Neuronal stem cell (in vitro differentiated cells): ENCODE measurements around the gene PSG4. TPM values are rescaled to one million over a fixed set of nuclear protein-coding genes. Genes with fewer than 3 reads are reported as not detected.
"Not testable (repeated sequence)": the region's sequence is repeated elsewhere in the genome, so short reads cannot be mapped to it uniquely, and the experiment has no call there.

Experiments
- DNase-seq: peaks from one replicate; pipeline ENCODE4 v3.0.0-alpha.2; 2013; ENCODE audit warnings: low spot score
- H2AFZ ChIP-seq: one replicate; pipeline ENCODE4 v1.6.1; 2013; ENCODE audit warnings: mild to moderate bottlenecking, low read length, inconsistent platforms
- H2AK5ac ChIP-seq: 2 replicates; pipeline ENCODE4 v1.6.1; 2013; ENCODE audit warnings: low read depth, mild to moderate bottlenecking, inconsistent platforms, low read length, moderate library complexity, mixed read lengths
- H2BK120ac ChIP-seq: 2 replicates; pipeline ENCODE4 v1.6.1; 2013; ENCODE audit warnings: low read depth, mild to moderate bottlenecking, inconsistent platforms, low read length, moderate library complexity, mixed read lengths
- H2BK12ac ChIP-seq: one replicate; pipeline ENCODE4 v1.6.1; 2013; ENCODE audit warnings: low read length, inconsistent platforms
- H2BK15ac ChIP-seq: 2 replicates; pipeline ENCODE4 v1.6.1; 2013; ENCODE audit warnings: mild to moderate bottlenecking, low read length, inconsistent platforms, mixed read lengths
- H2BK5ac ChIP-seq: one replicate; pipeline ENCODE4 v1.6.1; 2013; ENCODE audit warnings: inconsistent platforms, mild to moderate bottlenecking, low read length, moderate library complexity
- H3K14ac ChIP-seq: one replicate; pipeline ENCODE4 v1.6.1; 2013; ENCODE audit warnings: low read length, inconsistent platforms
- H3K18ac ChIP-seq: 2 replicates; pipeline ENCODE4 v1.6.1; 2013; ENCODE audit warnings: low read length, inconsistent platforms
- H3K23ac ChIP-seq: 2 replicates; pipeline ENCODE4 v1.6.1; 2013; ENCODE audit warnings: low read depth, mild to moderate bottlenecking, mixed read lengths, low read length, inconsistent platforms; ENCODE audit not compliant: poor library complexity
- H3K27ac ChIP-seq: replicated peaks from 3 replicates; pipeline ENCODE4 v1.5.1; 2013; ENCODE audit warnings: low read length, inconsistent platforms
- H3K27me3 ChIP-seq, 3 experiments: 2 replicates each; pipeline ENCODE4 v1.6.1; 2013; ENCODE audit warnings: low read length in 3 of 3, mild to moderate bottlenecking in 2 of 3, inconsistent platforms in 1 of 3, low read depth in 1 of 3, mixed read lengths in 1 of 3, moderate library complexity in 1 of 3; ENCODE audit not compliant: control insufficient read depth in 3 of 3, insufficient read depth in 3 of 3
- H3K36me3 ChIP-seq, 2 donors: replicated peaks in 1 of 2; 2 replicates each; pipeline ENCODE4 v1.6.1; 2013; ENCODE audit warnings: low read length in 2 of 2; ENCODE audit not compliant: control insufficient read depth in 2 of 2, insufficient read depth in 2 of 2
- H3K4ac ChIP-seq: 2 replicates; pipeline ENCODE4 v1.6.1; 2013; ENCODE audit warnings: inconsistent platforms, mild to moderate bottlenecking, low read length, moderate library complexity
- H3K4me1 ChIP-seq, 2 donors: 1 replicate in 1 of 2; 2 replicates in 1 of 2; pipeline ENCODE4 v1.6.1; 2013; ENCODE audit warnings: low read length in 2 of 2, low read depth in 1 of 2; ENCODE audit not compliant: control insufficient read depth in 2 of 2, insufficient read depth in 1 of 2
- H3K4me2 ChIP-seq: one replicate; pipeline ENCODE4 v1.6.1; 2013; ENCODE audit warnings: mild to moderate bottlenecking, low read length, inconsistent platforms; ENCODE audit not compliant: insufficient read depth, poor library complexity, severe bottlenecking
- H3K4me3 ChIP-seq, 2 donors: 2 replicates each; pipeline ENCODE4 v1.5.1; 2013; ENCODE audit warnings: low read length in 2 of 2, mild to moderate bottlenecking in 2 of 2, inconsistent platforms in 1 of 2, moderate library complexity in 1 of 2
- H3K79me1 ChIP-seq: one replicate; pipeline ENCODE4 v1.6.1; 2013; ENCODE audit warnings: low read depth, mild to moderate bottlenecking, inconsistent platforms, low read length, moderate library complexity
- H3K9ac ChIP-seq: one replicate; pipeline ENCODE4 v1.6.1; 2013; ENCODE audit warnings: mild to moderate bottlenecking, low read depth, low read length, inconsistent platforms; ENCODE audit not compliant: poor library complexity
- H3K9me3 ChIP-seq, 2 donors: replicated peaks in 1 of 2; 2 replicates each; pipeline versions ENCODE3 to v1.6.1; 2013; ENCODE audit warnings: low read length in 2 of 2, mild to moderate bottlenecking in 2 of 2, inconsistent platforms in 1 of 2, low read depth in 1 of 2, mixed read lengths in 1 of 2, moderate library complexity in 1 of 2; ENCODE audit not compliant: control insufficient read depth in 2 of 2, insufficient read depth in 1 of 2
- H4K8ac ChIP-seq: one replicate; pipeline ENCODE4 v1.6.1; 2013; ENCODE audit warnings: low read depth, mild to moderate bottlenecking, inconsistent platforms, low read length, moderate library complexity
- H4K91ac ChIP-seq: one replicate; pipeline ENCODE4 v1.6.1; 2013; ENCODE audit warnings: low read length, low read depth, mild to moderate bottlenecking, inconsistent platforms; ENCODE audit not compliant: poor library complexity
- WGBS, 2 donors: extraction: QIAGEN DNeasy Blood & Tissue Kit; methylation state at CpG; one replicate each; pipeline ENCODE4 v1.1.7; 2013; ENCODE audit warnings: missing lambda C conversion rate in 2 of 2, mixed read lengths in 1 of 2; ENCODE audit not compliant: insufficient read length in 2 of 2, insufficient replicate concordance in 1 of 2; ENCODE audit errors: extremely low coverage in 2 of 2; 5-methylcytosine and 5-hydroxymethylcytosine counted together
- polyA plus RNA-seq, 2 experiments: library from polyadenylated mRNA; stranded (reverse); fragments of 200-250 nt; gene quantifications; one replicate each; pipeline ENCODE4 v1.2.3, GENCODE V29; 2013

PSG4 gene
- not detected for polyA plus RNA-seq (2013, experiment 1 of 2)
- not detected for polyA plus RNA-seq (2013, experiment 2 of 2)

DNA sequence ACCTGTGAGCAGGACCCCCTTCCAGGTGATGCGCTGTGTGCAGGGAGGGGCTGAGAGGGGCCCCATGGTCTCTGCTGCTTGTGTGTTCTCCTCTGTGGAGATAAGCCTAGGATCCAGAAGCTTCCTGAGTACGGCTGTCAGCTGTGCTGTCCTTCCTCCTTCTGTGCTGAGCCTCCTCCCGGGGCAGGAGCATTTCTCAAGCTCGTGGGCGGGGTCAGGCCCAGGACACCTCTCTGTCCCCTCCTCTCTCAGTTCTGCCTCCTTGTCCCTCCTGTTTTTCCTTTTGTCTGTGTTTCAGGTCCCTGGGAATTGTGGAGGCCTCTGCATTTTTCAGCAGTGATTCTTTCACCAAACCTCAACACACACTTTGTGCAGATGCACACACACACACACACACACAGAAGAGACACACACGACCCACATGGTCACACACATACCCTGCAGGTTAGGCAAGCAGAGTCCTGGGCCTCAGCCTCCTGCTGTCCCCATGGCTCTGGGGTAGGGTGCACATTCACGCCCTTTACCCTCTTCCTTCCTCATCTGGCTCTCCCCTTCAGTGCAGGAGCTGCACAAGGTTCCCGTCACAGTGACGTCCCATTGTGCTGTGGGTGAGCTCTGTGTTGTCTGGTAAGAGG, at the start of gene PSG4:
TSS of gene PSG4 (minus strand) at position 168 of the 635 bp plus-strand sequence. CDS start at position 66, 102 bp downstream.
- not testable (repeated sequence) for H3K27ac ChIP-seq, H3K23ac ChIP-seq, H3K4me1 ChIP-seq, H3K4ac ChIP-seq, H2AK5ac ChIP-seq, H2AFZ ChIP-seq, H3K9ac ChIP-seq, H2BK120ac ChIP-seq, H3K36me3 ChIP-seq, H2BK5ac ChIP-seq, H3K9me3 ChIP-seq, H4K91ac ChIP-seq, H2BK15ac ChIP-seq, H3K27me3 ChIP-seq, H3K18ac ChIP-seq, H4K8ac ChIP-seq, H2BK12ac ChIP-seq, DNase-seq, H3K79me1 ChIP-seq, H3K4me2 ChIP-seq, H3K14ac ChIP-seq
- H3K4me3 ChIP-seq = peak within 1 kb of the TSS in 1 of 2 donors; percentile 34
- whole genome bisulfite sequencing, 2 donors = no CpG with 5 or more reads among the region's 9 CpGs

DNA sequence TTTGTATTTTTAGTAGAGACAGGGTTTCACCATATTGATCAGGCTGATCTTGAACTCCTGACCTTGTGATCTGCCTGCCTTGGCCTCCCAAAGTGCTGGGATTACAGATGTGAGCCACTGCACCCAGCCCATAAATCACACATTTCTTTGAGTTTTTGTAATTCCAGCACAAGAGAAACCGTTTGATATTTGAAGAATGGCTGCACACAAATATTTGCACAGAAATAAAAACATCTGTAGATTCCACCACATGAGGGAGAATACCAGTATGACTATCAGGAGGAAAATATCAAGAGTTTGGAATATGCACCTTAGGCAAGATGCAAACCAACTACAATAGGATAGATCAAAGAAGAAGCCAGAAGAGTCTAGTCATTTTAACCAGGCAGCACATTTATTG, 46.0 kb upstream of the PSG4 start:
- not testable (repeated sequence) for H3K27ac ChIP-seq, H3K4me2 ChIP-seq, H4K91ac ChIP-seq, H3K23ac ChIP-seq, H3K27me3 ChIP-seq, H3K79me1 ChIP-seq, H4K8ac ChIP-seq, H3K4me1 ChIP-seq, H3K36me3 ChIP-seq, H2BK120ac ChIP-seq, H2AFZ ChIP-seq, H2AK5ac ChIP-seq, H3K9me3 ChIP-seq, H2BK5ac ChIP-seq, H3K4ac ChIP-seq, DNase-seq, H3K14ac ChIP-seq, H3K18ac ChIP-seq, H2BK12ac ChIP-seq, H3K9ac ChIP-seq, H2BK15ac ChIP-seq, H3K4me3 ChIP-seq
- WGBS, 2 donors = no CpG with 5 or more reads among the region's 1 CpG

- WGBS, 2 donors = no CpG with 5 or more reads among the region's 5 CpGs
- DNase-seq, H2BK12ac ChIP-seq, H3K27ac ChIP-seq, H3K9ac ChIP-seq, H2AK5ac ChIP-seq, H3K18ac ChIP-seq, H3K4me2 ChIP-seq, H4K8ac ChIP-seq, H3K9me3 ChIP-seq, H3K27me3 ChIP-seq, H3K36me3 ChIP-seq, H3K4me1 ChIP-seq, H3K4ac ChIP-seq, H3K23ac ChIP-seq, H2AFZ ChIP-seq, H3K4me3 ChIP-seq, H3K79me1 ChIP-seq, H2BK5ac ChIP-seq, H3K14ac ChIP-seq, H4K91ac ChIP-seq, H2BK120ac ChIP-seq, H2BK15ac ChIP-seq: not testable (repeated sequence)
Observed at GRCh38 chr19:43250296-43250695, 44.9 kb upstream of the PSG4 start.

DNA sequence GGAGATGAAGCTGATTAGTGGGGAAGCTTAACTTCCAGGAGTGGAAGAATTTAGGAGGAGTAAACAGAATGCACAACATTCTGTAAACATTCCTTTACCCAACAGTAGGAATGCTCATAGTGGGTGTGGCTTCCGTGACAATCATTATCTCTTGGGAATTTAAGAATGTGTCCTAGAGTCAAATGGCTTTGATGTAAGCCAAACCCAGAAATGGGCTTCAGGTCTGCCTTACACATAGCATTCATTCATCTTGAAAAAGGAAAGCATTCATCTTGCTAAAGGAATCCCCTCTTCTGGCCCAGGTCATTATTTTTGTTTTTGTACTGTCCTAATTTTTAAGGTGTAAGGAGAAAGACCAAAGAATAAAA, 43.2 kb upstream of the PSG4 start:
- not testable (repeated sequence) for H3K27ac ChIP-seq, H2BK120ac ChIP-seq
- WGBS, 2 donors = no CpG with 5 or more reads among the region's 1 CpG

More for the DNA sequence above, 43.2 kb upstream of the PSG4 start:
- not testable (repeated sequence) for H3K23ac ChIP-seq, H2BK12ac ChIP-seq, H4K91ac ChIP-seq, H3K4me3 ChIP-seq, H3K9me3 ChIP-seq, H3K9ac ChIP-seq, H3K18ac ChIP-seq, H3K27me3 ChIP-seq, H3K36me3 ChIP-seq, H3K4ac ChIP-seq, H2BK5ac ChIP-seq, H3K14ac ChIP-seq, DNase-seq, H3K4me2 ChIP-seq, H2AFZ ChIP-seq, H3K4me1 ChIP-seq, H2AK5ac ChIP-seq, H2BK15ac ChIP-seq, H4K8ac ChIP-seq, H3K79me1 ChIP-seq
